Measurements from ENCODE around the gene TAS2R10.

TAS2R10 gene

DNA sequence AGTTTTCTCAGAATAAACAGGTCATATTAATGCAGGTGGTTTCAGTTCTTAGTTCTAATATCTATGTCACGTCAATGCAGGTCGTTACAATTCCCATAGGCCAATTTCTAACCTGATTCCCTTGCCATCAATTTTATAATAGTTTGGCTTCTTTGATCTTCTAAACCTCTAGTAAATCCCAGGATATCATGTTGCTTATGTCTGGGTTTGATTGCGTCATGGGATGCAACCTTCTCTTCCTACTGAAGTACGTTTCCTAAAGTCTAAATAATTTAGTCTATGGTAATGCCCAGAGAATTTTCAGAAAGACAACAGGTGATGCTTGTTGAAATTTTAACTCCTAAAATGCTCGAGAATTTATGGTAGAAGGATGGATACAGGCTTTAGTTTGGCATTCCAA, 42.9 kb downstream of the TAS2R10 start:
- Histone ChIP-seq H3K9ac (ENCODE audit: insufficient read length, low read depth) (no peak overlapping the region), H3K9me3 (ENCODE audit: insufficient read depth, low read length) (no peaks in the 10 kb centered on the region), H3K4me3 (ENCODE audit: insufficient read length, low read depth) (no peak overlapping the region), H3K4me1 (ENCODE audit: insufficient read depth, insufficient read length) (no peaks in the 10 kb centered on the region), H3K36me3 (ENCODE audit: insufficient read depth, insufficient read length, low read length) (no peaks in the 10 kb centered on the region), H3K27me3 (ENCODE audit: insufficient read depth, insufficient read length) (no peaks in the 10 kb centered on the region)
- no peak for TF ChIP-seq ZNF274 (IDR thresholded peaks at IDR 0.05; ENCODE audit: low read depth, low read length)
- TF ChIP-seq SUZ12 (IDR thresholded peaks at IDR 0.05; ENCODE audit: extremely low read depth, insufficient read depth, insufficient read length): no peak
- no peak for TF ChIP-seq YY1 (IDR thresholded peaks at IDR 0.05; ENCODE audit: insufficient read depth, insufficient read length)
- DNase-seq (ENCODE audit: low read depth, low spot score): no peak

DNA sequence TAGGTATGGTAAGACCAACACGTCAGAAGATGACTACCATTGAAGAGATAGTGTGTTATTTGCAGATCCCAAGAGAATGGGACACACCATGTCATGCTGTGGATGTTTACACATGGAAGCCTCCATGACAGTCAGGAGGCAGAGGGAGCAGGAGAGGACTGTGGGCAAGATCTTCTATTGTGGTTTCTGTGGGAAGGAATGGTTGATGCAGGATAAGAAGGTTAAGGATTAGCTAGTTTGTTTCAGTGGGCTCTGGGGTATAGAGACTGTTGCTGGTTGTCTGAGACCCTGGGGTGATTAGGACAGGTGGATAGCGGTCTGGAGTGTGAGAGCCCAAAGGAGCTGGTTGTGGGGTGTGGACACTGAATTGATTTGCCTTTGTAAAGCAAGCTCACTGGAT, 47.1 kb downstream of the TAS2R10 start:
- Histone ChIP-seq H3K9ac (ENCODE audit: insufficient read length, low read depth) (no peak overlapping the region), H3K27me3 (ENCODE audit: insufficient read depth, insufficient read length) (no peaks in the 10 kb centered on the region), H3K4me1 (ENCODE audit: insufficient read depth, insufficient read length) (no peaks in the 10 kb centered on the region), H3K4me3 (ENCODE audit: insufficient read length, low read depth) (no peak overlapping the region), H3K36me3 (ENCODE audit: insufficient read depth, insufficient read length, low read length) (no peaks in the 10 kb centered on the region), H3K9me3 (ENCODE audit: insufficient read depth, low read length) (no peaks in the 10 kb centered on the region)
- TF ChIP-seq SUZ12 (IDR thresholded peaks at IDR 0.05; ENCODE audit: extremely low read depth, insufficient read depth, insufficient read length): no peak
- TF ChIP-seq ZNF274 (IDR thresholded peaks at IDR 0.05; ENCODE audit: low read depth, low read length): no peak
- TF ChIP-seq YY1 (IDR thresholded peaks at IDR 0.05; ENCODE audit: insufficient read depth, insufficient read length): no peak
- no peak for DNase-seq (ENCODE audit: low read depth, low spot score)
